Karpas-422 (cell line): ENCODE data around the gene ZMAT3. TPM values are rescaled to one million over a fixed set of nuclear protein-coding genes. Genes with fewer than 3 reads are reported as not detected.
"Not testable (repeated sequence)": the region's sequence is repeated elsewhere in the genome, so short reads cannot be mapped to it uniquely, and the experiment has no call there.

Source experiments
- DNase-seq: peaks from one replicate; pipeline ENCODE4 v3.0.0-alpha.2; 2015
- H2AFZ ChIP-seq: fragments of 200-600 bp; sonication (generic); 2 replicates; pipeline ENCODE4 v1.6.1; 2014; ENCODE audit warnings: antibody characterized with exemption, low read length, mixed read lengths
- H3K27ac ChIP-seq: fragments of 200-600 bp; sonication (generic); 2 replicates; pipeline ENCODE4 v1.5.1; 2014; ENCODE audit warnings: mild to moderate bottlenecking, low read length, moderate library complexity
- H3K27me3 ChIP-seq: fragments of 200-600 bp; sonication (generic); 2 replicates; pipeline ENCODE4 v1.6.1; 2014; ENCODE audit warnings: low read length, mixed read lengths
- H3K36me3 ChIP-seq: fragments of 200-600 bp; sonication (generic); 2 replicates; pipeline ENCODE4 v1.6.1; 2014; ENCODE audit warnings: low read length, mixed read lengths; ENCODE audit not compliant: insufficient read depth
- H3K4me1 ChIP-seq: fragments of 200-600 bp; sonication (generic); 2 replicates; pipeline ENCODE4 v1.6.1; 2014; ENCODE audit warnings: mild to moderate bottlenecking, low read length, mixed read lengths
- H3K4me2 ChIP-seq: fragments of 200-600 bp; sonication (generic); 2 replicates; pipeline ENCODE4 v1.6.1; 2014; ENCODE audit warnings: low read length, low read depth, mild to moderate bottlenecking; ENCODE audit not compliant: poor library complexity, severe bottlenecking
- H3K4me3 ChIP-seq: fragments of 200-600 bp; sonication (generic); 2 replicates; pipeline ENCODE4 v1.5.1; 2014; ENCODE audit warnings: mild to moderate bottlenecking, antibody characterized with exemption, low read length, mixed read lengths
- H3K79me2 ChIP-seq: fragments of 200-600 bp; sonication (generic); 2 replicates; pipeline ENCODE4 v1.6.1; 2014; ENCODE audit warnings: mild to moderate bottlenecking, low read length, mixed read lengths
- H3K9ac ChIP-seq: fragments of 200-600 bp; sonication (generic); 2 replicates; pipeline ENCODE4 v1.6.0; 2014; ENCODE audit warnings: low read length
- H3K9me2 ChIP-seq: fragments of 200-600 bp; sonication (generic), shearing (Covaris generic); replicated peaks from 2 replicates; pipeline ENCODE4 v1.6.0; 2014; ENCODE audit warnings: mild to moderate bottlenecking, low read length, moderate library complexity; ENCODE audit not compliant: insufficient read depth
- H3K9me3 ChIP-seq: fragments of 300-700, 200-600 bp; sonication (generic); 2 replicates; pipeline ENCODE4 v1.6.1; 2014; ENCODE audit warnings: low read length, mixed read lengths
- H4K20me1 ChIP-seq: fragments of 200-600 bp; sonication (generic); 2 replicates; pipeline ENCODE4 v1.6.1; 2014; ENCODE audit warnings: mild to moderate bottlenecking, antibody characterized with exemption, low read length, low read depth; ENCODE audit not compliant: insufficient read depth
- total RNA-seq: library from RNA; depleted of rRNA; stranded (reverse); fragments of >200 nt; shearing (Covaris generic); gene quantifications from 2 replicates; pipeline ENCODE4 v1.2.3, GENCODE V29; 2014; ENCODE audit warnings: low replicate concordance

The ZMAT3 gene
- total RNA-seq, 1 experiment from 2014 or later, result 11.9 TPM

GRCh38 chr3:179037351-179037750 lies 34.3 kb downstream of the ZMAT3 start:
- Histone ChIP-seq H3K79me2 (no peaks in the 10 kb centered on the region), H2AFZ (no peak overlapping the region), H3K4me3 (no peak overlapping the region), H3K36me3 (no peaks in the 10 kb centered on the region), H3K9me3 (no peaks in the 10 kb centered on the region), H4K20me1 (no peaks in the 10 kb centered on the region), H3K9ac (no peak overlapping the region), H3K27ac (no peak overlapping the region), H3K27me3 (no peaks in the 10 kb centered on the region), H3K9me2 (no peaks in the 10 kb centered on the region), H3K4me1 (no peaks in the 10 kb centered on the region), H3K4me2 (no peak overlapping the region)
- no peak for DNase-seq

GRCh38 chr3:179036626-179037300 lies 34.8 kb downstream of the ZMAT3 start:
- no peak overlapping the region for H3K27ac ChIP-seq
- H3K79me2 ChIP-seq, result no peaks in the 10 kb centered on the region
- H3K9ac ChIP-seq, result no peak overlapping the region
- no peaks in the 10 kb centered on the region for H3K36me3 ChIP-seq
- no peak overlapping the region for H2AFZ ChIP-seq
- H3K4me1 ChIP-seq, result no peaks in the 10 kb centered on the region
- no peak for DNase-seq
- H3K27me3 ChIP-seq, result no peaks in the 10 kb centered on the region
- no peaks in the 10 kb centered on the region for H4K20me1 ChIP-seq
- H3K9me2 ChIP-seq, result no peaks in the 10 kb centered on the region
- no peak overlapping the region for H3K4me2 ChIP-seq
- H3K9me3 ChIP-seq, result no peaks in the 10 kb centered on the region
- H3K4me3 ChIP-seq, result no peak overlapping the region

- H3K27ac ChIP-seq, result no peak overlapping the region
- H3K9me3 ChIP-seq, result no peaks in the 10 kb centered on the region
- no peaks in the 10 kb centered on the region for H4K20me1 ChIP-seq
- H3K4me3 ChIP-seq, result no peak overlapping the region
- no peak overlapping the region for H3K4me2 ChIP-seq
- no peaks in the 10 kb centered on the region for H3K9me2 ChIP-seq
- no peaks in the 10 kb centered on the region for H3K4me1 ChIP-seq
- no peaks in the 10 kb centered on the region for H3K36me3 ChIP-seq
- H2AFZ ChIP-seq, result no peak overlapping the region
- H3K79me2 ChIP-seq, result no peaks in the 10 kb centered on the region
- no peak overlapping the region for H3K9ac ChIP-seq
- no peaks in the 10 kb centered on the region for H3K27me3 ChIP-seq
- no peak for DNase-seq
These were observed 35.4 kb downstream of the ZMAT3 start for GRCh38 chr3:179036226-179036625.

GRCh38 chr3:179035232-179035631 lies 36.4 kb downstream of the ZMAT3 start:
- H3K9me3 ChIP-seq, result no peaks in the 10 kb centered on the region
- no peaks in the 10 kb centered on the region for H3K9me2 ChIP-seq
- no peaks in the 10 kb centered on the region for H3K4me1 ChIP-seq
- no peaks in the 10 kb centered on the region for H4K20me1 ChIP-seq
- no peak overlapping the region for H3K4me2 ChIP-seq
- no peaks in the 10 kb centered on the region for H3K79me2 ChIP-seq
- no peak for DNase-seq
- no peak overlapping the region for H3K9ac ChIP-seq
- H2AFZ ChIP-seq, result no peak overlapping the region
- H3K27ac ChIP-seq, result no peak overlapping the region
- no peaks in the 10 kb centered on the region for H3K36me3 ChIP-seq
- H3K4me3 ChIP-seq, result no peak overlapping the region
- no peaks in the 10 kb centered on the region for H3K27me3 ChIP-seq

- H2AFZ ChIP-seq, H3K4me3 ChIP-seq, H3K36me3 ChIP-seq, H3K79me2 ChIP-seq, H3K4me1 ChIP-seq, H4K20me1 ChIP-seq, H3K9me2 ChIP-seq, DNase-seq, H3K27me3 ChIP-seq, H3K4me2 ChIP-seq, H3K9ac ChIP-seq, H3K9me3 ChIP-seq, H3K27ac ChIP-seq: not testable (repeated sequence)
These were observed 38.3 kb downstream of the ZMAT3 start for GRCh38 chr3:179033304-179033657.

- H3K4me2 ChIP-seq, H3K4me3 ChIP-seq, DNase-seq, H3K36me3 ChIP-seq, H4K20me1 ChIP-seq, H3K27me3 ChIP-seq, H3K79me2 ChIP-seq, H3K4me1 ChIP-seq, H3K9me2 ChIP-seq, H3K9me3 ChIP-seq, H3K27ac ChIP-seq, H2AFZ ChIP-seq, H3K9ac ChIP-seq: not testable (repeated sequence)
These were observed 38.9 kb downstream of the ZMAT3 start for GRCh38 chr3:179032454-179033303.

- no peak overlapping the region for H3K4me2 ChIP-seq
- no peak overlapping the region for H3K9ac ChIP-seq
- no peaks in the 10 kb centered on the region for H3K27me3 ChIP-seq
- no peaks in the 10 kb centered on the region for H3K79me2 ChIP-seq
- H3K36me3 ChIP-seq, result no peaks in the 10 kb centered on the region
- H3K9me2 ChIP-seq, result no peaks in the 10 kb centered on the region
- H3K4me3 ChIP-seq, result no peak overlapping the region
- DNase-seq, result no peak
- no peaks in the 10 kb centered on the region for H4K20me1 ChIP-seq
- H3K9me3 ChIP-seq, result no peaks in the 10 kb centered on the region
- no peak overlapping the region for H3K27ac ChIP-seq
- no peak overlapping the region for H2AFZ ChIP-seq
- no peaks in the 10 kb centered on the region for H3K4me1 ChIP-seq
These were observed 42.5 kb downstream of the ZMAT3 start for GRCh38 chr3:179029096-179029495.

GRCh38 chr3:179028408-179028807 lies 43.2 kb downstream of the ZMAT3 start:
- no peak overlapping the region for H3K27ac ChIP-seq

More at GRCh38 chr3:179028408-179028807, 43.2 kb downstream of the ZMAT3 start:
- Histone ChIP-seq H3K36me3 (no peaks in the 10 kb centered on the region), H3K9ac (no peak overlapping the region), H4K20me1 (no peaks in the 10 kb centered on the region), H2AFZ (no peak overlapping the region), H3K4me2 (no peak overlapping the region), H3K79me2 (no peaks in the 10 kb centered on the region), H3K4me1 (no peaks in the 10 kb centered on the region), H3K9me2 (no peaks in the 10 kb centered on the region), H3K9me3 (no peaks in the 10 kb centered on the region), H3K4me3 (no peak overlapping the region), H3K27me3 (no peaks in the 10 kb centered on the region)
- no peak for DNase-seq
